Raji (cell line): ENCODE measurements around the gene AGBL1.

Experiments used
- POLR2A ChIP-seq: IDR thresholded peaks from 2 replicates; pipeline ENCODE4 v1.6.1; 2011; ENCODE audit warnings: low read depth, low read length, control low read depth; ENCODE audit not compliant: insufficient read depth

The AGBL1 gene

DNA sequence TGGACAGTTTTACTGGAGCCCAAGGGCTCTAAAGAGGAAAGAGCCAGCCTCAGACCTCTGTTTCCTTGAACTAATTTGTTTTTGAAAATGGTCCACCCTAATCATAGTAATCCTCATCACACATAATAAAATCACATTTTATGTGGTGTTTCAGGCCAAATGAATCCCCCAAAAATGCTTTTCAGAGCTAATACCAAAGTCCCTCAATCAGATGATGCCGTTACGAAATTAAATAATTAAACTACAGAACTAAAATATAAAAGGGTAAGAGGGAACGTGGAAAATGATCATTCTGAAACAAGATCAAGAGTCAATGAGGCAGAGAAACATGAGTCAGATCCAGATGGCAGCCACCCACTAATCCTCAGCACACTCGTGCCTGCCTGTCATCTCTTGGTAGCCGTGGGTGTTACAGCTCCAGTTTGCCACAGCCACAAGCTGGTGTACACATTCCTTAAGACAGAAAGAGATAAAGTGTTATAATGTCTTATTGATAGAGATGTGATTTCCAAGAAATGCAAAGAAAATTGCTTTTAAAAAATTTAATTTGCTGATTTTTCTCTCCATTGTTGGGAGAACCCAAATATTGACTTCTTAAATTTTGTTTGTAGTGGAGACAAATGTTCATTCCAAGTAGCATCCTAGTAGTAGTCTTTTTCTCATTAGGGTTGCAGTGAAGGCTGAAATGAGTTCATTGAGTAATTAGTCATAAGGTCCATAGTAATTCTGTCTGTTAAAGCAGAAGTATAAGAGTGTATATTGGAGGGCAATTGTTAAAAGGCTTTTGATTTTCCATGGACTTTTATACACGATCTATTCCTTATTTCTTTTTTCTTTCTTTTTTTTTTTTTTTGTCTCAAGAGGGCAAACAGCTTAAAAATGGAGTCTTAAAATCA is 104.2 kb downstream of the AGBL1 start:
- no peak for TF ChIP-seq POLR2A

DNA sequence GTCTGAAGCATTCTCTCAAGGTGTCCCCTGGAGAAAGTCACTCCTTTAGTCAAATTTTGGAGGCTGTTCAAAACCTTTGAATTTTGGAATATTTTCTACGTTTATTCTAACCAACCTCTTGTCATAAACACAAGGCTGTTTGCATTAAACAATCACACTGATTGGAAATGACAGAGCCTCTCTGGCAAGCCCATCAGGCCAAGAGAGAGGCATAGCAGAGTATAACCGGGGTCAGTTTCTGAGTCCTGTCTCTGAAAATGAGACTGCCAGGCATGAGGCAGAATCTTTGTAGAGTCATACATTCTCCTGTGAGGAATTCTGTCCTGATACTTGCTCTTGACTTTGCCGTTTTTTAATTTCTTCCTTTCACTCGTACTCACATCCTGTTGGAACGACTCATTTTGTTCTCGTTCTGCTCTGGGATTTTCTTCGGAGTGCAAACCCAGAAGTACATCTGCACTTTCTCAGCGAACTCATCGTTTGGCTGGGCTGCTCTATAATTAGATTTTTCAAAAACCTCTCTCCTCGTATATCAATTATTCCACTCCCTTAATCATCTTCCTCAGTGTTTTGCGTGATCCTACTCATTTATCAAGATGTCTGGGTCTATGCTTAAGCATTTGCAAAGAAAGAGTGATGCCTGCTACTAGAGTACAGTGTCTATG is 114.2 kb downstream of the AGBL1 start:
- no peak for TF ChIP-seq POLR2A

DNA sequence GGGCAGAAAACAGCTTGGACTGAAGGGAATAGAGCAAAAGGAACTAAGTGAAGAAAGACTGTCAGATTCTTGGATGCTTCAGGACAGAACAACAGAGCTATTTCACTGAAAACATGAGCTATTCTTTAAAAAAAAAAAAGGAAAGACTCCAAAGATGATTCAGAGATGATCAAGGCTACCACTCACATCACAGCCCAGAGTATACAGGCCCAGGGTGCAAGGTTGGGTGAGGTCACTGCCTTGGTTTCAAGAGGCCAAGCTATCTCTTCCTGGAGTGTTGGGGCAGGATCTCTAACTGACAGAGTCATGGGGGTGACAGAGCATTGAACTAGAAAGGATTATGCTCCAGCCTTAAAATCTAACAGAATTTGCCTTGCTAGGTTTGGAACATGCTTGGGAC is 118.1 kb downstream of the AGBL1 start:
- no peak for TF ChIP-seq POLR2A

DNA sequence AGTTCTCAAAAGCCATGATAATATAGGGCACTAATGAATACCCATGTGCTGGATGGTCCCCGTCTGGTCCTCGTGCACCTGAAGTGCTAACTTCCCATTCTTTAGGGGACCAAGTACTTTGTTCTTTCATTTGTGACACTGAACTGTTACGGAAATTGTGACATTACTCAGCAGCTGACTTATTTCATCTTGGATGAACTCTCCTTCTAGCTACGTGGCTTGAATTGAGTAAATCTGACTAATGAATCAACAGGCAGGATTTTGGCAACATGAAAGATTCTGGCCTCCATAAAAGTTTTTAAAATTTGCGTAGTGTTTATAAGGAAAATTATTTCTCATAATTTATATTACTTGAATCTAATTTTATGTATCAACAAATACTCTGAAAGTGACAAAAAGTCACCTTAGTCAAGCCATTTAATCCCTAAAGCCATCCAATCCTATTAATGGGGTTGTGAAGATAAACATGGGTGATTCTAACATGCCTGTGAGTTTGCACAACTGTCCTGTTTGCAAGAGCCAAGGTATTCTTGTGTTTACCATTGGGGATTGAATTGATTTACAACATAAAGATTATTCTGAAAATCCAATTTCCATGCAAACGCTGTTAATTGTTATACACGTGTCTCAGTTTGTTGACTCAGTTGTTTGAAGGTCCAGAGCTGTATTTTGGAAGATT is 119.9 kb downstream of the AGBL1 start:
- TF ChIP-seq POLR2A: no peak

DNA sequence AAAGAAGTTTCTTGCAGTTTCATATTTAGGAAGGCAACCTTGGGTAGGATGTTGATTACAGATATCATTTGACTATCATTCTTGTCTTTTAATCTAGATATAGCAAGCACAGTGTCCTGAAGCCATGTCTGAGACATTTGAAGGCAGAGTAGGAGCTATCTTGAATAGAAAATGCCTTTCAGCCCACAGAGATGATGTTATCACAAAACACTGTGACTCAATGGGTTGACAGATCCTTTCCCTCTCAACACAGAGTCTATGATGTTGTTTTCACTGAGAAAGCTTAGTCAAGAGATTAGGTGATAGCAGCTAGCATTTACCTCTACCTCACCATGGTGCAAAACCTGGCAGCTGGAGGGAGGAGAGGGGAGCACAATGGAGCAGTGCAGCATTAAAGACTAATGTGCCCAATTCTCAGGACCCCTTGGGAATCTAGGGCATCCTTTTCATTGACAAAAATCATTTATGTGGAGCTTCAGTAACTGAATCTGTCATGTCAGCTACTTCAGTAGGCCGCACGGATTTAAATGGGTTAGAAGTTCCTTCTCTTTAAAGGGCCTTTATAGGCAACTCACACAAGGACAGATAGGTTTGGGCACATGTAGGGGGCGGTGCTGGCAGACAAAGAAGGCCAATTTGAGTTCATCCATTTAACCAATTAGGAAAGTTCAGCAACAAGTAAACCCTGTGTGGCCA is 121.8 kb downstream of the AGBL1 start:
- TF ChIP-seq POLR2A: no peak

DNA sequence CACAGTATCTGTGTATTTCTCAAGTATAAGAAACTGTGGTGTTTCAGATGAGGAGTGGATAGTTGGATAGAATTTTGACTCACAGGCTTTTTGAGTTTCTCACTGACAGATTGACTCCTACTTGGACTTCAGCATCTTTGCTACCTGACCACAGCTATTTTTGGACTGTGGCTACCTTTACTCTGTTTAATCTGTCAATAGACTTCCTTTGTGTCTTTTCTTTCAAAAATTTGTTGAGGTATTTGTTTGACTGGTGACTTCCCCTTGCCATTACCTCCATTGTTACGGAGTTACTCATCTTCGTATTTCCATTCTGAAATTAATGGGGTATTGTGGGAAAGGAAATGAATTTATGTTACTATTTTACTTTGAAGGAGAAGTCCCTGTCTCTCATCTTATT is 123.8 kb downstream of the AGBL1 start:
- TF ChIP-seq POLR2A: no peak

DNA sequence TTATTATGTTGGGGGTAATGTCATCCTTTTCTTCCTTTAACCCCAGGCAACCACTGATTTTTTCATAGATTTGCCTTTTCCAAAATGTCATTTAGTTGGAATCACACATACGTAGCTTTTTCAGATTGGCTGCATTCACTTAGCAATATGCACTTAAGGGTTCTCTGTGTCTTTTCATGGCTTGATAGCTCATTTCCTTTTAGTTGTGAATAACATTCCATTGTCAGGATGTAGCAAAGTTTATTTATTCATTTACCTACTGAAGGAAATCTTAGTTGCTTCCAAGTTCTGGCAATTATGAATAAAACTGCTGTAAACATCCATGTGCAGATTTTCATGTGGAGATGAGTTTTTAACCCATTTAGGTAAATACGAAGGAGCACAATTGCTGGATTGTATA is 125.4 kb downstream of the AGBL1 start:
- no peak for TF ChIP-seq POLR2A

DNA sequence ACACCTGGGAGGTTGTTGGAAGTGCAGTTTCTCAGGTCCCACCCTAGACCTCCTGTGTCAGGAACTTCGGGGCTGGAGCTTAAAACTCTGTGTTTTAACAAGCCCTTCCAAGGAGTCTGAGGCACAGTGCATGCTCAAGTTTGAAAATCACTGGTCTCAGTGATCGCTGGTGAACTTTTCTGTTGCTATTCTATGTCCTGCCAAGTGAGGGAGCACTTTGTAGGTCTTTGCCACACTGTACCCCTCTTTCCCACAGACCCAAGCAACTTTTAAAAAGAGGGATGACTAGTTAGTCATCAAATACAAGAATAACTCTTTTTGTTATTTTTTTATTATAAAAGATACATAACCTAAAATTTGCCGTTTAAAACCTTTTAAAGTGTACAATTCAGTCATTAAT is 133.7 kb downstream of the AGBL1 start:
- TF ChIP-seq POLR2A: no peak

DNA sequence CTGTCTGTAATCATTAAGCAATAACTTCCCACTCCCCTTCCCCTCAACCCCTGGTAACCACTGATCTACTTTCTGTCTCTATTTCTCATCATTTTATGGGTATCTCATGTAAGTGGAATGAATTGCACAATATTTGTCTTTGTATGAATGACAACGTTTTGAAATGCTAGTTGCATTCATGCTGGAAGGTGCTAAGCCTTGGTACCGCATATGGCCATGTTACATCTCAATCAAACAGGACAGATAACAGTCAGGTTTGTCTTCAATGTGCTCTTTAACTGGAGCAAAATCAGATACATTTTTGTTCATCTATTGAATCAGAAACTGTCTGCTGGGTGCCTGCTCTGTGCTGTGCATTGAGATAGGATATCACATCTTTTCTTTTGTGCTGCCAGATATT is 134.2 kb downstream of the AGBL1 start:
- no peak for TF ChIP-seq POLR2A

DNA sequence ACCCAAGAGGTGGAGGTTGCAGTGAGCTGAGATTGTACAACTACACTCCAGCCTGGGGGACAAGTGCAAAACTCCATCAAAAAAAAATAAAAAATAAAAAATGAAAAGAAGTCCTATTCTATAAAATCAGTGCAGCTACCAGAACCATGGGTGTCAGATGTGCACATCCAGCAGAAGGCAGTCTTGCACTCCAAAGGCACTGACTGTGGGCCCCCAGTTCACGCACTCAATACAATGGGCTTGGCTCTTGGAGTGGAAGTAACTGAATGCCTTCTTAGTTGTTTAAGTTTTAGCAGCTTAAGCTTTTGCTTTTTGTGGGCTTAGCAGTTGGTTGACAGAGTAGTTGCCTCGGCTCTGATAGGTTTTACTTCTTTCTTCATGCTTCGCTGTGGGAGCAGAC is 141.4 kb downstream of the AGBL1 start:
- no peak for TF ChIP-seq POLR2A

DNA sequence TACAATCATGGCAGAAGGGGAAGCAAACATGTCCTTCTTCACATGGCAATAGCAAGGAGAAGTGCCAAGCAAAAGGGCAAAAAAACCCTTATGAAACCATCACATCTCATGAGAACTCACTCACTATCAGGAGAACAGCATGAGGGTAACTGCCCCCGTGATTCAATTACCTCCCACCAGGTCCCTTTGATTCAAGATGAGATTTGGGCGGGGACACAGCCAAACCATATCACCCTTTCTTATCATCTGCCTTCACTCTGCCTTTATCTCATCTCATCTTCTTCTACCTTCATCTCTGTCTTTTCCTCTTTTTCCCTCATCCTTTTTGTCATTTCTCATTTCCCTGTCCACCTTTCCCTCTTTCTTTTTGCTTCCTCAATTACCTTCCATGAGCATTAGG is 149.6 kb downstream of the AGBL1 start:
- no peak for TF ChIP-seq POLR2A

DNA sequence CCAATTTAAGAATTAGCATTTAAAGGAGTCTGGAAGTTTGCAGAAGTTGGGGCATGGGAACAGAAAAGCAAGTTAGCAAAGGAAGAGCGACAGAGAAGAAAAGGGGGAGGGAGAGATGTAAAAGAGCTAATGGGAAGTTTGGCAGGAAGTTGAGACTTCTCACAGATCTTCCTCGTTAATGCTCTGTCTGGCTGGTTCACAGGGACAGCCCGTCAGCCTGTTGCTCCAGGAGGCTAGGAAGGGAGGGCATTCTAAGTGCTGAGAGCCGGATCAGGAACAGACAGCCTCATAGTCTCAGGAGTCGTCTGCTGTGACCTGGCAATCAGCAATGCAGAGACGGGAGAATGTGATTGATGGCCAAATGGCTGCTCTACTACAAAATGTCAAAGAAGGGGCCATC is 150.3 kb downstream of the AGBL1 start:
- no peak for TF ChIP-seq POLR2A

DNA sequence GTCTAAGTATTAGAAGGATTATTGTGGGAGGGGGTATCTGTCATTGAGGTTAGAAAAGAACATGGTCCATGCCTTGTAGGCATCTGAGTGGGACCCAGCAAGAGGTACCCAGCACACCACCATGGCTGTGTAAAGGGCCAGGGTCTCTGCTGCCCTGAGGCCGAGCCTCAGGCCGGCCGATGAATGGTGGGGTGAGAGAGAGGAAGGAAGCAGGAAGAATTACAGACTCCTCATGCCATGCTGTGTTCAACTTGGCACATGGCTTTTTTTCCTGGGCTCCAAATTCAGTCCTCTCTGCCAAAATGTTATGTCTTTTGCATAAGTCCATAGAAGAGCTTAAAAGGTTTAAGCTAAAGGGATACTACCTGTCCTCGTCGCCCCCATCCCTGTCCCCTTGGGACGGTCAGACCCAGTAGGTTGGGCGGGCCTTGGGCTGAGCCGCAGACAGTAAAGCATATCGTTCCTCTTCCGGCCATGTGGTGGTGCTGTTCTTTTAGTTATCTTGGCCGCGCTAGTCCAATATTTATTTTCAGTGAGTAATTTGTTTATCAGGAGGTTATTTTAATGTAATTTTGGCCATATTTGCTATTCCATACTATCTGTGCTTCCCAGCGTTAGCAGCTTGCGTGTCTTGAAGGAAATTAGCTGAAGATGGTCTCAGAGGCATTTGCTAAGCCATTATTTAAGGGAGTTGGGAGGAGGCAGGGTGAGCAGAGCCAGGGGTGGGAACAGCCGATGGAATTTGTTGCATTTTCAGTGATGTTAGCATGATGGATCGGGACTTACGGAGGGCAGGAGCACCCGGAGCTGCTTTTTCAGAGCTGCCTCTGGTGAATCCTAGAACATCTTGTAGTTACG is 152.4 kb downstream of the AGBL1 start:
- TF ChIP-seq POLR2A: no peak

DNA sequence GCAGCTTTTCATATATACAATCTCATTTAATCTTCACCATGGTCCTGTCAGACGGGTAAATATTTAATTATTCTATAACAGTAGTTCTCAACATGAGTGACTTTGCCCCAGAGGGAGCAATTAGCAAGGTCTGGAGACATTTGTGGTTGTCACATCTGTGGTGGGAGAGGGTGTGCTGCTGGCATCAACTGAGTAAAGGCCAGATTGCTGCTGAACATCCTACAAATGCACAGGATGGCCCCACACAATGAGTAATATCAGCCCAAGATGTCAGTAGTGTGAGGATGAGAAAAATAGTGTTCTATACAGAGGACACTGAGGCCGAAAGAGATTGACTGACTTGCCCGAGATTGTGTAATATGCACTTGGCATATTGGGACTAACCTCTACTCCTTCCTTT is 156.0 kb downstream of the AGBL1 start:
- no peak for TF ChIP-seq POLR2A
